Stomach smooth muscle (tissue), 2 donors: ENCODE results near the gene SLC38A4.

Experiments
- H3K27ac ChIP-seq: one replicate; pipeline ENCODE4 v1.7.0; 2013; ENCODE audit warnings: mild to moderate bottlenecking, low read length, inconsistent platforms
- H3K27me3 ChIP-seq, 2 donors: one replicate each; pipeline ENCODE4 v1.7.0; 2013; ENCODE audit warnings: low read length in 2 of 2; ENCODE audit not compliant: insufficient read depth in 2 of 2, control insufficient read depth in 1 of 2
- H3K36me3 ChIP-seq, 2 donors: one replicate each; pipeline ENCODE4 v1.7.0; 2013; ENCODE audit warnings: low read length in 2 of 2; ENCODE audit not compliant: control insufficient read depth in 2 of 2, insufficient read depth in 2 of 2
- H3K4me1 ChIP-seq: one replicate; pipeline ENCODE4 v1.7.0; 2013; ENCODE audit warnings: low read length; ENCODE audit not compliant: control insufficient read depth, insufficient read depth
- H3K4me3 ChIP-seq, 2 donors: one replicate each; pipeline ENCODE4 v1.7.0; 2013; ENCODE audit warnings: low read length in 2 of 2
- H3K9ac ChIP-seq, 2 donors: one replicate each; pipeline ENCODE4 v1.7.0; 2013; ENCODE audit warnings: low read length in 2 of 2, mild to moderate bottlenecking in 1 of 2
- H3K9me3 ChIP-seq, 2 donors: one replicate each; pipeline ENCODE4 v1.7.0; 2013; ENCODE audit warnings: low read length in 2 of 2; ENCODE audit not compliant: control insufficient read depth in 2 of 2
- donor health status: healthy.
- donor health status: Pancreatic carcinoma.

SLC38A4 gene

DNA sequence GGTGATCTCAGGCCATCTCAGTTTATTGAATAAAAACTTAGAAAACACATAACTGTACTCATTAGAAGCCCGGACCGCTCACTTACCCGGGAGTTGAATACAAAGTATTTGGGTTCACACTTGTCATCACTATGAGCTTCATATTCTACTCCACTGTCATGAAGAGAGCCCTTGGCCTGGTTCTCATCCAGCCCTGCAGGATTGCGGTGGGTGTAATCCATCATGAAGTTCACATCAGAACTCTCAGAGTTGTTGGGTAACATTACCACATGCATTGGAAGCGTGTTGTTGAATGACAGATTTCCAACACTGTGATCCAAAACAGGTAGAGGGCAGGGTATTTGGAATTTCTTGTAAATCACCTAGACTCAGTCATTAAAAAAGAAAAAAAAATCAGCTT is 47.4 kb downstream of the SLC38A4 start:
- no peaks in the 10 kb centered on the region for H3K9me3 ChIP-seq
- no peaks in the 10 kb centered on the region for H3K36me3 ChIP-seq
- H3K27ac ChIP-seq = no peak overlapping the region
- H3K4me3 ChIP-seq = no peak overlapping the region
- no peaks in the 10 kb centered on the region for H3K27me3 ChIP-seq
- H3K9ac ChIP-seq = no peak overlapping the region
- H3K4me1 ChIP-seq = no peaks in the 10 kb centered on the region

DNA sequence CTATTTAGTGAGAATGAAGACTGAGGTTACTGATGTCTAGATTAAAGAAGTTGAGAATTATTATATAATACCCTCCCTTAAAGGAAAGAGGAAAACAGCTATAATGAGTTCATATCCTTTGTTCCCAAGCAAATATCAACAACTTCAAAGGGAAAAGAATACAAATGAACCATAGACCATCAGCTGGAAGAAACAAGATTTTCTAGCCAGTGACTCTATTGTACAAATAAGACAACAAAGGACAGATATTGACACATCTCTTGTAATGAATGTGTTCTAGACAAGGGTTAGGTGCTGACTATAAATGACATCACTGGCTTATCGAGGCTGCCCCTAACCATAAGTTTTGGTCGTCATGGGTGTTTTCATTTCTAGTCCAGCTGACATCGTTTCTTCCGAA is 48.2 kb downstream of the SLC38A4 start:
- H3K9ac ChIP-seq = no peak overlapping the region
- H3K4me3 ChIP-seq = no peak overlapping the region
- no peaks in the 10 kb centered on the region for H3K27me3 ChIP-seq
- H3K4me1 ChIP-seq = no peaks in the 10 kb centered on the region
- H3K36me3 ChIP-seq = no peaks in the 10 kb centered on the region
- no peaks in the 10 kb centered on the region for H3K9me3 ChIP-seq
- H3K27ac ChIP-seq = no peak overlapping the region

DNA sequence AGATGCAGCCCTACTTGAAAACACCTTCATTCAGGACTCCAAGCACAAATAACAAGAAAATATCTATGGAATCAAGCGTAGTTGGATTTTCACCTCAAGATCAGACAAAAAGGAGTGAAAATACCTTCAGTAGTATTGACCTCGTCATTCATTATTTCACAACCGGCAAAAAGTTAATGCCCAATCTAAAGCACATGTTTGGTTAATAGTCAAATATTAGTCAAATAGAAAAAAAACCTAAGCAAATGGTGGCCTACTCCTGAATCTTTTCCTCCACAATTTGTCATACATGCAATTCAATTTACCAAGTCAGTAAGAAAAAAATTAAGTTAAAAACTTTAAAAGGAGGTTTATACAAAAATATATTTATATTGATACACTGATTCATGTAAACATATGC is 50.0 kb downstream of the SLC38A4 start:
- Histone ChIP-seq H3K9ac (no peak overlapping the region), H3K4me3 (no peak overlapping the region), H3K4me1 (no peaks in the 10 kb centered on the region), H3K9me3 (no peaks in the 10 kb centered on the region), H3K27ac (no peak overlapping the region), H3K27me3 (no peaks in the 10 kb centered on the region), H3K36me3 (no peaks in the 10 kb centered on the region)

DNA sequence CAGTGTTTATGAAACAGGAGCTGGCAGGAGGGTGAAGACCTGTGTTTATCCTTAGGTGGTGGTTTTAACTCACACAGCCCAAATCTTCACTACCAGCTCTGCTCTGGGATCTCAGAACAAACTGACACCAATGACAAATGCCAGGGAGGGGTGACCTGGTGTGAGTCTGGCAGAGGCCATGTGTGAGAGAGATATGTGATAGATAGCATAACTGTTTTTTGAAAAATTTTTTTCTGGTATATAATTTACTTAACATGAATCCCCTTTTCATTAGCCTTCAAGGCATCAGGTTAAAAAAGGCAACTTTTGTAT is 51.5 kb downstream of the SLC38A4 start:
- no peak overlapping the region for H3K9ac ChIP-seq
- H3K4me1 ChIP-seq = no peaks in the 10 kb centered on the region

DNA sequence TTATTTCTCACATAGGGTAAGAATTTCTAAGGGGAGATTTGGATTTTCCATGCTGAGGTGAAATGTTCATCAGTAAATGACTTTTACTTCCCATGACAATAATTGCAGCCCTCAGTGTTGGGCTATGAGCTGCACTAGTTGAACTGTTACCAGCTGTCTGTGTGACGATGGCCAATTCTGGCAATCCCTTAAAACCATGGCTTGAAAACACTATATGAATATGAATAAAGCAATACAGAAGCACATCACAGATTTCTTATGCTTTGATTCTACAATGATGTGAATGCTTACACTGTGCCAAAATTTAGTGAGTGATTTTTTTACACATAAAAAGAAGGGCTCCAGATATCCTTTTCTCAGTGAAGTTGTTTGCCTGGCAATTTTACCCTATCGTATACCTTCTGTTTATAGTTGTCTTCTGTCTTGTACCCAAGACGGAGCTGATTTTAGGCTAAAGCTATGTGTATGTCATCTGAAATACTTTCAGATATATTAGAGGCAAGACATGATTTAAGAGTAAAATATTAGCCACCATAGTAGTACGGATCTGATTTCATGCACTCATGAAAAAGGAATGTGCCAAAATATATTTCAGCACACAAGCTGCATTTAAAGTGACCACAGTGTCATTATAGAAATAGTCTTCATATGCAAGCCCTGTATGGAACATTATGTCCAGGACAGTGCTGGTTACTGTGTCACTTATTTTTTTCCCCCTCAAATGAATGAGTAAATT is 52.0 kb downstream of the SLC38A4 start:
- H3K9ac ChIP-seq = no peak overlapping the region
- H3K4me3 ChIP-seq = no peak overlapping the region
- no peak overlapping the region for H3K27ac ChIP-seq

More for the DNA sequence above, 51.5 kb downstream of the SLC38A4 start:
- Histone ChIP-seq H3K27me3 (no peaks in the 10 kb centered on the region), H3K27ac (no peak overlapping the region), H3K9me3 (no peaks in the 10 kb centered on the region), H3K36me3 (no peaks in the 10 kb centered on the region), H3K4me3 (no peak overlapping the region)

DNA sequence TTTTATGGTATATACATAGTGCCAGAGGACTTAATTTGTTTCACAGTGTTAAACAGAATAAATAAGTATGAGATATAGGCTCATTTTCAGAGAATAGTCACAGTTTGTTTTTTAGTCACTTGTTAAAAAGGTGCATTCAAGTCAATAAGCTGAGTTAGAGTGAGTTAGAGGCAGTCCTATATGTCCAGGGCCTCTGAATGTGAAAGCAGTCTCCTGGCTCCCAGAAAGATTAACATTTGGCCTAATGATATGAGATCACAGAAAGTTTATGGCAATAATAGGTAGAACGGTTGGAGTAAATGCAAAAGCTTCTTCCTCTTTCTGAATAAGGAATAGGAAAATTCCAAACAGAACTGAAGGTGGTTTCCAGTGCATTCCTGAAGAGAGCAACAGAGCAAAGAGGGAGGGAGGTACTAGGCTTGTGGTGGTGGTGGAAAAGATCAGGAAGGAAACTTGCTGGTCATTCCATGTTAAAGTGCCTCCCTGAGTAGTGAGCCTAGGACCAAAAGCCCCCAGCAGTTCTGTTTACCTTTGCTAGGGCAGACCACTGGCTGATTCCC is 54.4 kb downstream of the SLC38A4 start:
- Histone ChIP-seq H3K27ac (no peak overlapping the region), H3K27me3 (no peaks in the 10 kb centered on the region), H3K36me3 (no peaks in the 10 kb centered on the region), H3K9ac (no peak overlapping the region), H3K4me1 (no peaks in the 10 kb centered on the region), H3K4me3 (no peak overlapping the region), H3K9me3 (no peaks in the 10 kb centered on the region)

More for the DNA sequence above, 52.0 kb downstream of the SLC38A4 start:
- no peaks in the 10 kb centered on the region for H3K27me3 ChIP-seq
- H3K9me3 ChIP-seq = no peaks in the 10 kb centered on the region
- H3K36me3 ChIP-seq = no peaks in the 10 kb centered on the region
- H3K4me1 ChIP-seq = no peaks in the 10 kb centered on the region

DNA sequence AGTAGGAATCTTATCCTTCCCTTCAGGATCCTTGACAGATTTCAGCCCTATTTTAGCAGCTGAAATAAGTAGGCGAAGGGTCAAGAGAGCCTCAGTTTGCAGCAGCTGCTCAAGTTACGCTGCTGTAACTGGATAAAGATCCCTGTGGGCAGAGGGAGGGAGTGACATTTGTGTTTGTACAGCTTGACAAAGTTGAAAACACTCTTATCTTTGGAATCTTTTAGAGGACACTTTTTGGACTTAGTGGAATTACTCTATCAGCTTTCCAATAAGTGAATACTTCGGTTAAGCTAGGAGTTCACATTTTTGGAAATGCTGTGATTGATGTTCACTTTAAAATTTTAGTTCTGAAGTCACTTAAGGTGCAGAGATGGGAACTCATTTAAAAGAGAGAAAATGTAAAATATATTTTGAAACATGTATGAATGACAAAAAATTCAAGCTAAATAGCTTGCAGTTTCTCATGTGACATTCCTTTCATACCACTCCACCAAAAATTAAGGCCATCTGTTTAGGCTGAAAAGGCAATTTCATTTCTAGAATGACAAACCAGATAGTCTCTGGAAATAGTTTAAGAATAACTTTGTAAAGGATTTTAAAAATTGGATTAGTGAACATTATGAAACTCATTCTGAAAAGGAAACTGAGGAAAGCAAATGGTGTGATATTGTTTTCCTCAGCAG is 55.2 kb downstream of the SLC38A4 start:
- H3K27ac ChIP-seq = no peak overlapping the region

DNA sequence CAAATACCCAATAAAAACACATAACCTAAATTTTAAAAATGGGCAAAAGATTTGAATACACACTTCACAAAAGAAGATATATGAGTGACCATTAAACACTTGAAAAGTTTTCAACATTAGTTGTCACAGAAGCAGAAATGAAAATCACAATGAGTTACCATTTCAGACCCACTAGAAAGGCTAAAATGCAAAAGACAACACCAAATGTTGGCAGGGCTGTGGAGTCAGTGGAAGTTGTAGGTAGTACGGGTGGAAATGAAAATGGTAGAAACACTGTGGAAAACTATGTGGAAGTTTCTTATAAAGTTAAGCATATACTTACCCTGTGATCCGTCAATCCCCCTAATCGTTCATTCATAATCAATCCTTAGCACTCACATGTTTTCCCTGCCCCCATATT is 61.8 kb downstream of the SLC38A4 start:
- peaks cover 0 to 4% of the 10 kb centered on the region in 2 donors for H3K9me3 ChIP-seq
- no peak overlapping the region for H3K27ac ChIP-seq
- no peaks in the 10 kb centered on the region for H3K4me1 ChIP-seq
- no peak overlapping the region for H3K9ac ChIP-seq
- no peaks in the 10 kb centered on the region for H3K36me3 ChIP-seq
- H3K4me3 ChIP-seq = no peak overlapping the region
- H3K27me3 ChIP-seq = no peaks in the 10 kb centered on the region

More for the DNA sequence above, 55.2 kb downstream of the SLC38A4 start:
- H3K4me1 ChIP-seq = no peaks in the 10 kb centered on the region
- no peak overlapping the region for H3K9ac ChIP-seq
- H3K9me3 ChIP-seq = no peaks in the 10 kb centered on the region
- no peak overlapping the region for H3K4me3 ChIP-seq
- H3K36me3 ChIP-seq = no peaks in the 10 kb centered on the region
- H3K27me3 ChIP-seq = no peaks in the 10 kb centered on the region

DNA sequence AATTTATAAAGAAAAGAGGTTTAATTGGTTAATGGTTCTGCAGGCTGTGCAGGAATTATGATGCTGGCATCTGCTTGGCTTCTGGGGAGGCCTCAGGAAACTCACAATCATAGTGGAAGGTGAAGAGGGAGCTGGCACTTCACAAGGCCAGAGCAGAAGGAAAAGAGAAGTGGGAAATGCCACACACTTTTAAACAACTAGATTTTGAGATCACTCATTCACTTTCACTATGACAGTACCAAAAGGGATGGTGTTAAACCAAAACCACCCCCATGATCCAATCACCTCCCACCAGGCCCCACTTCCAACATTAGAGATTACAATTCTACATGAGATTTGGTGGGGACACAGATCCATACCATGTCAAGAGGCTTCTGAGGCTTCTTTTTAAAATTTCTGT is 62.6 kb downstream of the SLC38A4 start:
- no peak overlapping the region for H3K27ac ChIP-seq
- H3K4me3 ChIP-seq = no peak overlapping the region
- no peaks in the 10 kb centered on the region for H3K27me3 ChIP-seq
- H3K4me1 ChIP-seq = no peaks in the 10 kb centered on the region
- H3K9me3 ChIP-seq = peaks cover 0 to 6% of the 10 kb centered on the region in 2 donors
- no peaks in the 10 kb centered on the region for H3K36me3 ChIP-seq
- H3K9ac ChIP-seq = no peak overlapping the region

DNA sequence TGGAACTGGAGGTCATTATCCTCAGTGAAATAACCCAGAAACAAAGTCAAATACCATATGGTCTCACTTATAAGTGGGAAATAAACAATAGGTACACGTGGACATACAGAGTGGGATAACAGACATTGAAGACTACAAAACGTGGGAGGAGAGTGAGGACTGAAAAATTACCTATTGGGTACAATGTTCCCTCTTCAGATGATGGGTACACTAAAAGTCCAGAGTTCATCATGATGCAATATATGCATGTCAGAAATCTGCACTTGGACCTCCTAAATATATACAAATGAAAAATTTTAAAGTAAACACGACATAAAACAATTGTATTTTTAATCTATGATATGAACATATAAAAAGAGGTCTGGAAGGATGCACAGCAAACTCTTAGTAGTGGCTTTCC is 71.2 kb downstream of the SLC38A4 start:
- Histone ChIP-seq H3K27me3 (no peaks in the 10 kb centered on the region), H3K4me1 (no peaks in the 10 kb centered on the region), H3K9ac (no peak overlapping the region), H3K36me3 (no peaks in the 10 kb centered on the region), H3K27ac (no peak overlapping the region), H3K4me3 (no peak overlapping the region), H3K9me3 (peaks cover 2 to 5% of the 10 kb centered on the region in 2 donors)

DNA sequence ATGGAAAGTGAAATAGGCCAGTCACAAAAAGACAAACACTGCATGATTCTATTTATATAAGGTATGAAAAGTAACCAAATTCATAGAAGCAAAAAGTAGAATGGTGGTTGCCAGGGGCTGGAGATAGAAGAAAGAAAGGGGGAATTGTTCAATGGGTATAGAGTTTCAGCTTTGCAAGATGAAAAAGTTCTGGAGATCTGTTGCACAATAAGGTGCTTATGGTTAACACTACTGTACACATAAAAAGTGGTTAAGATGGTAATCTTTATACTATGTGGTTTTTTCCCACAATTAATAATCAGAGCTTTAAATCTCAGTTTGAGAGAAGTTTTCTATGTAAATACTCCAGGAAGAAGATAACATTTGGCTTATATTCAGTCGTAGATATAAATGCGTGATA is 73.4 kb downstream of the SLC38A4 start:
- H3K36me3 ChIP-seq = no peaks in the 10 kb centered on the region
- no peaks in the 10 kb centered on the region for H3K4me1 ChIP-seq
- H3K4me3 ChIP-seq = no peak overlapping the region
- H3K27me3 ChIP-seq = no peaks in the 10 kb centered on the region
- no peak overlapping the region for H3K9ac ChIP-seq
- H3K27ac ChIP-seq = no peak overlapping the region
- peaks cover 0 to 5% of the 10 kb centered on the region in 2 donors for H3K9me3 ChIP-seq
